Activated B cell treated with CpG ODN at 0.5 μM for 24 hours (primary cell): ENCODE results near the gene RADX. TPM values are rescaled to one million over a fixed set of nuclear protein-coding genes. Genes with fewer than 3 reads are reported as not detected.

ENCODE experiments used
- ATAC-seq: fragments of 200-7000 bp; cut with Tn5 transposase; one replicate; pipeline ENCODE4 v1.10.0; 2021; ENCODE audit warnings: low read depth, mild to moderate bottlenecking, moderate library complexity
- CTCF ChIA-PET: fragments of 350-600 bp; sonication (Branson Sonifier 250); formaldehyde crosslinking; loops from one replicate; lab custom pipeline; 2021; ENCODE audit warnings: antibody characterized with exemption; lab: Charles Lee
- POLR2A ChIA-PET: fragments of 350-600 bp; sonication (Branson Sonifier 250); formaldehyde crosslinking; loops from one replicate; lab custom pipeline; 2021; ENCODE audit warnings: antibody characterized with exemption; lab: Charles Lee
- DNase-seq: peaks from one replicate; pipeline ENCODE4 v3.0.0; 2022
- H3K27ac Mint-ChIP-seq: one replicate; pipeline ENCODE4 v1.8.0; 2020; ENCODE audit warnings: mixed read lengths
- H3K27me3 Mint-ChIP-seq: one replicate; pipeline ENCODE4 v1.8.0; 2021; ENCODE audit warnings: mixed read lengths
- H3K36me3 Mint-ChIP-seq: one replicate; pipeline ENCODE4 v1.8.0; 2021; ENCODE audit warnings: low read depth, mixed read lengths
- H3K4me1 Mint-ChIP-seq: one replicate; pipeline ENCODE4 v1.8.0; 2021; ENCODE audit warnings: mixed read lengths
- H3K4me3 Mint-ChIP-seq: one replicate; pipeline ENCODE4 v1.8.0; 2020; ENCODE audit warnings: mild to moderate bottlenecking, mixed read lengths
- H3K9me3 Mint-ChIP-seq: one replicate; pipeline ENCODE4 v1.8.0; 2020; ENCODE audit warnings: mixed read lengths
- intact Hi-C: fragments of 100-400 bp; cut with micrococcal nuclease; formaldehyde crosslinking; loops from one replicate; pipeline ENCODE4 v1.15.1; 2024
- total RNA-seq: library from RNA; stranded (reverse); gene quantifications from 2 replicates; pipeline ENCODE4 v1.2.3, GENCODE V29; 2022
- TF ChIP-seq, protein P1 (sequence below): fragments of 200-600 bp; IDR thresholded peaks from one replicate; pipeline ENCODE4 v1.8.0; 2022; ENCODE audit warnings: antibody characterized with exemption, mild to moderate bottlenecking

The RADX gene
- total RNA-seq, 1 donor from 2014 or later: 10.9 TPM

DNA sequence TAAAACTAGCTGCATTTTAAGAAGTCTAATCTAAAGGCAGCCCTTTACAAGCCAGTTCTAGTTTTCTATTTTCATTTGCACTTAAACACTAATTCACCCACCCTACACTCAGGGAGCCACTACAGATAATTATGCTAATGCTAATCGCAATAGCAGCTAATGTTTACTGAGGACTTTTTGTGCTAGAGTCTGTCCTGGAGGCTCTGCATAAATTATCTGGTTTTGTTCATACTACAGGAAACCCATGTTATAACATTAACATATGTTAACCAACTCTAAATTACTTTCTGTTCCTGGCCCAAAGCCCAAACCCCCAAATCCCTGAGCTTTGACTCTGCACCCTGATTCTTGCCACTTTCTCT lies 480 bp upstream of the RADX start:
- Mint-ChIP-seq H3K27me3 (no peaks in the 10 kb centered on the region), H3K27ac (peak overlapping the region; percentile 92), H3K36me3 (peaks cover 5% of the 10 kb centered on the region), H3K4me3 (peak overlapping the region; percentile 93), H3K9me3 (no peaks in the 10 kb centered on the region), H3K4me1 (peaks cover 16% of the 10 kb centered on the region)
- ChIA-PET POLR2A (interaction anchor here (1.6 kb wide), 1 partner anchor 1480 kb away, joined by 6 read pairs; the partner anchor contains the start of genes ATG4A and PSMD10), CTCF (no interaction called here)
- ATAC-seq: peak; percentile 2
- DNase-seq: no peak
- TF ChIP-seq, protein P1, sequence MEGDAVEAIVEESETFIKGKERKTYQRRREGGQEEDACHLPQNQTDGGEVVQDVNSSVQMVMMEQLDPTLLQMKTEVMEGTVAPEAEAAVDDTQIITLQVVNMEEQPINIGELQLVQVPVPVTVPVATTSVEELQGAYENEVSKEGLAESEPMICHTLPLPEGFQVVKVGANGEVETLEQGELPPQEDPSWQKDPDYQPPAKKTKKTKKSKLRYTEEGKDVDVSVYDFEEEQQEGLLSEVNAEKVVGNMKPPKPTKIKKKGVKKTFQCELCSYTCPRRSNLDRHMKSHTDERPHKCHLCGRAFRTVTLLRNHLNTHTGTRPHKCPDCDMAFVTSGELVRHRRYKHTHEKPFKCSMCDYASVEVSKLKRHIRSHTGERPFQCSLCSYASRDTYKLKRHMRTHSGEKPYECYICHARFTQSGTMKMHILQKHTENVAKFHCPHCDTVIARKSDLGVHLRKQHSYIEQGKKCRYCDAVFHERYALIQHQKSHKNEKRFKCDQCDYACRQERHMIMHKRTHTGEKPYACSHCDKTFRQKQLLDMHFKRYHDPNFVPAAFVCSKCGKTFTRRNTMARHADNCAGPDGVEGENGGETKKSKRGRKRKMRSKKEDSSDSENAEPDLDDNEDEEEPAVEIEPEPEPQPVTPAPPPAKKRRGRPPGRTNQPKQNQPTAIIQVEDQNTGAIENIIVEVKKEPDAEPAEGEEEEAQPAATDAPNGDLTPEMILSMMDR: no peak
- intact Hi-C loops: loop anchor here (1.0 to 5.0 kb wide), 6 partner anchors 126 to 1480 kb away; partner anchors contain the start of genes ATG4A, DNAAF6, MORC4 and NUP62CL

DNA sequence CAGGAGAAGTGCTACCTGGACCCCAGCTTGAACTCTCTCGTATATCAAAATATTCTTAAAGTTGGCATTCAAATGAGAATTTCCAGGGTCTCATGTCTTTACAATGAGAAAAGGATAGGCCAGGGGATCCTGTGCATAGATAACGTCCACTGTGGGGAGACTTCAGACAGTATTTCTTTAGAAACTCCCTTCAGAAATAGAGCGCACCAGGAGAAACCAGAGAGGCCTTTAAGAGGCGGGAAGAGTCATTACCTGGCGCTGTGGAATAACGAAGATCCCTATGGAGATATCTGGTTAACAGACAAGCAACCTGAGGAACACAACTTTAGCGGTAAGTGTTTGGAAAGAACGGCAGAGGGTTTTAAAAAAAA lies 600 bp downstream of the RADX start:
- Mint-ChIP-seq H3K4me3 (peak overlapping the region; percentile 93), H3K27ac (peak overlapping the region; percentile 80), H3K4me1 (peaks cover 16% of the 10 kb centered on the region), H3K9me3 (no peaks in the 10 kb centered on the region), H3K36me3 (peaks cover 5% of the 10 kb centered on the region), H3K27me3 (no peaks in the 10 kb centered on the region)
- TF ChIP-seq, protein P1: no peak
- ChIA-PET POLR2A (interaction anchor here (1.6 kb wide), 1 partner anchor 1479 kb away, joined by 6 read pairs; the partner anchor contains the start of genes ATG4A and PSMD10), CTCF (interaction anchor here (1.1 kb wide), 1 partner anchor 129 kb away, joined by 3 read pairs; no protein-coding TSS in a partner anchor)
- ATAC-seq (no peak), DNase-seq (no peak)
- intact Hi-C loops: loop anchor here (5.0 kb wide), 3 partner anchors 190 to 595 kb away; partner anchors contain the start of genes DNAAF6, MORC4, NUP62CL and TBC1D8B

DNA sequence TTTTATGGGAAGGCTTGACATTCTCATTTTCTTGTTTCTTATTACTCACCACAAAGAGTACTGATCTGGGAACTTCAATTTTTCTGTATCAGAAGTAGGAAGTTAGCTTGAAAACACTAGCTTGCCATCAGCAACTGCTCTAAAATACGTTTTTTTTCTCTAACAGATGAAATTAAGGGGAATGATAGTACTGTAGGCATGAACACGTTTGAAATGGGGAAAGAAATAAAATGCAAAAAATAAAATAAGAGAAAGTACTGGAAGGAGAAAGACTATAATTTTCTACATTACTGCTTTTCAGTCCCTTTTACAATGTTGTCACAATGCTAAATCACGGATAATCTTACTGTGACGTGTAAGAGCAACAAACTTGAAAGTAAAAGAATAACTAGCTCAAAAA lies 1.5 kb downstream of the RADX start:
- ChIA-PET CTCF (no interaction called here), POLR2A (no interaction called here)
- H3K9me3 Mint-ChIP-seq: no peaks in the 10 kb centered on the region
- peaks cover 16% of the 10 kb centered on the region for H3K4me1 Mint-ChIP-seq
- no peaks in the 10 kb centered on the region for H3K27me3 Mint-ChIP-seq
- H3K4me3 Mint-ChIP-seq: peak overlapping the region; percentile 93
- intact Hi-C loops: loop anchor here (5.0 kb wide), 3 partner anchors 189 to 594 kb away; partner anchors contain the start of genes DNAAF6, MORC4, NUP62CL and TBC1D8B
- peak overlapping the region; percentile 25 for H3K27ac Mint-ChIP-seq
- peaks cover 5% of the 10 kb centered on the region for H3K36me3 Mint-ChIP-seq
- DNase-seq (no peak), ATAC-seq (no peak)
- TF ChIP-seq, protein P1: no peak

DNA sequence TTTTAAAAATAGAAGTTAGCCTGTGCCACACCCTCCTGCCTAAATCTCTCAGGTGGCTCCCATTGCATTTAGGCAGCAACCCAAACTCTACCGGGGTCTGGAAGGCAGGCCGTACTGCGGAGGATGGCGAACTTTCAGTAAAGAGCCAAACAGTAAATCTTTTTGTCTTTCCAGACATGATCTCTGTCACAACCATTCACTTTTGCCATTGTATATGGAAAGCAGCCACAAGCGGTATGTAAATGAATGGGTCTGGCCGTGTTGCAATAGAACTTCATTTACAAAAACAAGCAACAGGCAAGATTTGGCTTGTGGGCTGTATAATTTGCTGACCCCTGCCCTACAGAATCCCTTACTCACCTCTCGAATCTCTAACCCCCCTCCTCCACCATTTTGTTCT lies 3.3 kb downstream of the RADX start:
- CTCF ChIA-PET: no interaction called here
- TF ChIP-seq, protein P1: no peak
- Mint-ChIP-seq H3K27ac (no peak overlapping the region), H3K27me3 (no peaks in the 10 kb centered on the region), H3K4me1 (peaks cover 16% of the 10 kb centered on the region), H3K4me3 (no peak overlapping the region), H3K9me3 (no peaks in the 10 kb centered on the region), H3K36me3 (peaks cover 5% of the 10 kb centered on the region)
- DNase-seq: no peak
- ATAC-seq: no peak
- intact Hi-C loops: no loop called here
- POLR2A ChIA-PET: no interaction called here

DNA sequence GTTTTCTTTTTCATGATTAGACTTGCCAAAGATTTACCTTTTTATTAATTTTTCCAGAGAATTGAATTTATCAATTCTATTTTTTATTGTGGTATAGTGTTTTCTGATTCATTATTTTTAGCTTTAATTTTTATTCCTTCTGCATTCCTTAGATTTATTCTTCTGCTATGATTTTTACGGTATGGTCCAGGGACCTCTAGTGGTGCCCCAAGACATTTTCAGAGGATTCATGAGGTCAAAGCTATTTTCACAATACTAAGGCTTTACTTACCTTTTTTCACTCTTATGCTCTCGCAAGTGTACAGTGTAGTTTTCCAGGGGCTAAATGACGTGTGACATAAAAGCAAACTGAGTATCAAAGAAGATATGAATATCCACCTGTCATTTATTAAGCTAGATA lies 8.0 kb downstream of the RADX start:
- ChIA-PET POLR2A (no interaction called here), CTCF (interaction anchor here (1.0 to 1.3 kb wide), 2 partner anchors 138 to 140 kb away, joined by 3 to 10 read pairs; no protein-coding TSS in a partner anchor)
- ATAC-seq (no peak), DNase-seq (no peak)
- Mint-ChIP-seq H3K36me3 (peaks cover 8% of the 10 kb centered on the region), H3K27ac (no peak overlapping the region), H3K27me3 (no peaks in the 10 kb centered on the region), H3K4me3 (no peak overlapping the region), H3K4me1 (no peaks in the 10 kb centered on the region), H3K9me3 (no peaks in the 10 kb centered on the region)
- intact Hi-C loops: loop anchor here (1.0 kb wide), 1 partner anchor 138 kb away; no protein-coding TSS in a partner anchor
- TF ChIP-seq, protein P1: no peak
